Osteoblast (primary cell): ENCODE measurements around the gene RPL3. TPM values are rescaled to one million over a fixed set of nuclear protein-coding genes. Genes with fewer than 3 reads are reported as not detected.
A peak's percentile ranks its signal among the peaks of the same experiment; 100 is the strongest.

Source experiments
- DNase-seq: peaks from one replicate; pipeline ENCODE4 v3.0.0; 2011; ENCODE audit warnings: low spot score, mixed read lengths; ENCODE audit not compliant: insufficient read length; ENCODE audit errors: missing footprints
- H2AFZ ChIP-seq: 2 replicates; pipeline ENCODE4 v1.6.0; 2011; ENCODE audit warnings: mild to moderate bottlenecking, low read length
- H3K27ac ChIP-seq: 2 replicates; pipeline ENCODE4 v1.5.1; 2011; ENCODE audit warnings: mild to moderate bottlenecking, low read depth, low read length, moderate library complexity
- H3K27me3 ChIP-seq: 2 replicates; pipeline ENCODE4 v1.6.0; 2012; ENCODE audit warnings: mild to moderate bottlenecking, control low read depth, inconsistent platforms, low read length, moderate library complexity; ENCODE audit not compliant: insufficient read depth
- H3K36me3 ChIP-seq: 2 replicates; pipeline ENCODE4 v1.5.1; 2011; ENCODE audit warnings: mild to moderate bottlenecking, low read length, control low read depth, moderate library complexity; ENCODE audit not compliant: insufficient read depth
- H3K4me1 ChIP-seq: 2 replicates; pipeline ENCODE4 v1.5.1; 2011; ENCODE audit warnings: mild to moderate bottlenecking, low read length, control low read depth, moderate library complexity; ENCODE audit not compliant: insufficient read depth
- H3K4me2 ChIP-seq: 2 replicates; pipeline ENCODE4 v1.6.0; 2011; ENCODE audit warnings: mild to moderate bottlenecking, low read length; ENCODE audit not compliant: insufficient read depth
- H3K4me3 ChIP-seq: fragments of 200-600 bp; sonication (generic); 3 replicates; pipeline ENCODE4 v1.5.1; 2012; ENCODE audit warnings: mild to moderate bottlenecking, low read length, inconsistent platforms; ENCODE audit not compliant: insufficient read depth
- H3K79me2 ChIP-seq: 2 replicates; pipeline ENCODE4 v1.6.0; 2012; ENCODE audit warnings: mild to moderate bottlenecking, low read length, control low read depth, inconsistent platforms; ENCODE audit not compliant: insufficient read depth
- H3K9me3 ChIP-seq: 2 replicates; pipeline ENCODE4 v1.5.1; 2011; ENCODE audit warnings: low read depth, low read length, control low read depth
- H4K20me1 ChIP-seq: 2 replicates; pipeline ENCODE4 v1.6.0; 2012; ENCODE audit warnings: mild to moderate bottlenecking, low read length, control low read depth; ENCODE audit not compliant: insufficient read depth
- total RNA-seq: library from RNA; depleted of rRNA; stranded (reverse); fragments of >200 nt; gene quantifications from 2 replicates; pipeline ENCODE4 v1.2.3, GENCODE V29; 2012
- TF ChIP-seq, protein P1 (sequence below): IDR thresholded peaks from 2 replicates; pipeline ENCODE4 v1.5.1; 2011; ENCODE audit warnings: mild to moderate bottlenecking, low read depth, low read length, moderate library complexity; ENCODE audit errors: extremely low read depth

Gene RPL3
- total RNA-seq, 1 donor: 2,119 TPM

DNA sequence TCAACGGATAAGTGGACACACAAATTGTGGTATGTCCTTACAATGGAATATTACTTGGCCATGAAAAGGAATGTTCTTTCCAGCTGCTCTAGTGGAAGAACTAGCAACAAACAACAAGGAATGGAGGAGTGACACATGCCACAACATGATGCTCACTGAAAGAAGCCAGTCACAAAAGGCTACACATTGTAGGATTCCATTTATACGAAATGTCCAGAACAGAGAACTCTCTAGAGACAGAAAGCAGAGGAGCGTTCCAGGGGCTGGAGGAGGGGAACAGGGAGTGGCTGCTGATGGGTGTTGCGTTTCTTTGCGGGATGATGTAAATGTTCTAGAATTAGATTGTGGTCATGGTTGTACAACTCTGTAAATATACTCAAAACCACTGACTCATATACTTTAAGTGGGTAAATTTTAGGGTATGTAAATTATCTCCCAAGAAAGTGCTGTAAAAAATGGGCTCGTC lies 42.2 kb downstream of the RPL3 start:
- no peaks in the 10 kb centered on the region for H4K20me1 ChIP-seq
- no peak overlapping the region for H3K4me2 ChIP-seq
- no peak overlapping the region for H3K27ac ChIP-seq
- no peaks in the 10 kb centered on the region for H3K79me2 ChIP-seq
- TF ChIP-seq, protein P1, sequence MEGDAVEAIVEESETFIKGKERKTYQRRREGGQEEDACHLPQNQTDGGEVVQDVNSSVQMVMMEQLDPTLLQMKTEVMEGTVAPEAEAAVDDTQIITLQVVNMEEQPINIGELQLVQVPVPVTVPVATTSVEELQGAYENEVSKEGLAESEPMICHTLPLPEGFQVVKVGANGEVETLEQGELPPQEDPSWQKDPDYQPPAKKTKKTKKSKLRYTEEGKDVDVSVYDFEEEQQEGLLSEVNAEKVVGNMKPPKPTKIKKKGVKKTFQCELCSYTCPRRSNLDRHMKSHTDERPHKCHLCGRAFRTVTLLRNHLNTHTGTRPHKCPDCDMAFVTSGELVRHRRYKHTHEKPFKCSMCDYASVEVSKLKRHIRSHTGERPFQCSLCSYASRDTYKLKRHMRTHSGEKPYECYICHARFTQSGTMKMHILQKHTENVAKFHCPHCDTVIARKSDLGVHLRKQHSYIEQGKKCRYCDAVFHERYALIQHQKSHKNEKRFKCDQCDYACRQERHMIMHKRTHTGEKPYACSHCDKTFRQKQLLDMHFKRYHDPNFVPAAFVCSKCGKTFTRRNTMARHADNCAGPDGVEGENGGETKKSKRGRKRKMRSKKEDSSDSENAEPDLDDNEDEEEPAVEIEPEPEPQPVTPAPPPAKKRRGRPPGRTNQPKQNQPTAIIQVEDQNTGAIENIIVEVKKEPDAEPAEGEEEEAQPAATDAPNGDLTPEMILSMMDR: no peak
- H3K36me3 ChIP-seq: no peaks in the 10 kb centered on the region
- peaks cover 12% of the 10 kb centered on the region for H3K4me1 ChIP-seq
- H3K27me3 ChIP-seq: no peaks in the 10 kb centered on the region
- H3K4me3 ChIP-seq: no peak overlapping the region
- DNase-seq: peak; percentile 93
- H3K9me3 ChIP-seq: no peaks in the 10 kb centered on the region
- no peak overlapping the region for H2AFZ ChIP-seq

DNA sequence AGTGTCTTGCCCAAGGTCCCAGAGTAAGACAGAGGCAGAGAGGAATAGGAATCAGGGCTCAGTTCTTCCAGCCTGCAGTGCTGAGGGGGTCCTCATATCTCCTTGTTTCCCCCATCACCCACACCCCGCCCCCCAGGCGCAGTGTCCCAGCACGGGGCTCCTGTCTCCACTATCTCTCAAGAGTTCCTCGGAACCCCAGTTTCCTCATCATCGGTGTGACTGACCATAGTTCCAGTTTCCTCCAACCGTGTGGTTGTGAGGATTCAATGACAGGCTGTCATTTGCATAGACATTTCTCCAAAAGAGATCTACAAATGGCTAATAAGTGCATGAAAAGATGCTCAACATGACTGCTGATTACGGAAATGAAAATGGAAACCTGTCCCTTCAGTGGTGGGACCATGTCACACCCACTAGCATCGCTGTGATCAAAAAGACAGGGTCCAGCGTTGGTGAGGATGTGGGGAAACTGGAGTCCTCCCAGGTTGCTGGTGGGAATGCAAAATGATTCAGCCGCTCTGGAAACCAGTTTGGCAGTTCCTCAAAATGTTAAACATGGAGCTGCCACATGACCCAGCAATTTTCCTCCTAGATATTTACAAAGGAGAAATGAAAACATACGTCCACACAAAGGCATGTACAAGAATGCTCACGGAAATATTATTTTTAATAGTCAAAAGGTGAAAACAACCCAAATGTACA lies 42.8 kb downstream of the RPL3 start:
- Histone ChIP-seq H3K27me3 (no peaks in the 10 kb centered on the region), H3K27ac (no peak overlapping the region), H3K36me3 (no peaks in the 10 kb centered on the region), H3K4me2 (no peak overlapping the region), H3K79me2 (no peaks in the 10 kb centered on the region), H2AFZ (no peak overlapping the region), H3K4me1 (peaks cover 12% of the 10 kb centered on the region), H3K4me3 (no peak overlapping the region), H4K20me1 (no peaks in the 10 kb centered on the region), H3K9me3 (no peaks in the 10 kb centered on the region)
- DNase-seq: no peak
- TF ChIP-seq, protein P1: no peak

DNA sequence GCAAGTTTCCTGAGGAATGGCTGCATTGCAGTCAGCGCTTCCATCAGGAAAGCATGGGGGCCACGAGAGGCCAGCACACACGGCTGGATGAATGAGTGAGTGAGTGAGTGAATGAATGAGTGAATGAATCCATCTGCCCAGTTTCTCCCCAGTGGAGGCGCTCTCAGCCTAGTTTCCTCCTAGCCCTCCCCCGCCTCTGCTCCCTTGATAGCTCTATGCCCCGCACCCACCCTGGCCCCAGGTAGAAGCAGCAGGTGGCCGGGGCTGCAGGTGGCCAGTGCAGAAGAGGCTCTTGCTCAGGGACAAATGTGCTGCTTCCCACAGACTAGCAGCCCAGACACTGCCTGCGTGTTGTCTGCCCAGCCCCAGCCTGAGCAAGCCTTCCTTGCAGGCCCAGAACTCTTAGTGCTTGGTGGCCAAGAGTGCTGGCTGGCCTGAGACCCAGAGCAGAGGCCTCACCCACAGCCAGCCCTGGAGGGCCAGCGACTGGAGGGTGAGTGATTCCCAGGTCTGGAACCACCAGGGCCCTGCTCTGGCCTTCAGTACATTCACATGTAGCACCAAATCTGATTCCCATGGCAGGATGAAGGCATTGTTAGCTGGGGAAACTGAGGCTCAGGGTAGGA lies 43.5 kb downstream of the RPL3 start:
- Histone ChIP-seq H2AFZ (no peak overlapping the region), H3K4me2 (no peak overlapping the region), H3K9me3 (peaks cover 2% of the 10 kb centered on the region), H3K27ac (no peak overlapping the region), H3K4me3 (no peak overlapping the region), H3K79me2 (no peaks in the 10 kb centered on the region), H4K20me1 (no peaks in the 10 kb centered on the region), H3K27me3 (no peaks in the 10 kb centered on the region), H3K36me3 (no peaks in the 10 kb centered on the region), H3K4me1 (peaks cover 12% of the 10 kb centered on the region)
- DNase-seq: no peak
- TF ChIP-seq, protein P1: no peak
